Stimulated activated naive CD8-positive, alpha-beta T cell treated with anti-CD3 and anti-CD28 coated beads, Interleukin-15, Interleukin-2, amounts not matched to agents 100 ng/mL and 50 ng/mL, for 24 hours (primary cell): ENCODE measurements around the gene FAXDC2.

Source experiments
- H3K27ac Mint-ChIP-seq: one replicate; pipeline ENCODE4 v1.8.0; 2021; ENCODE audit warnings: mild to moderate bottlenecking, mixed read lengths
- H3K27me3 Mint-ChIP-seq: one replicate; pipeline ENCODE4 v1.8.0; 2021; ENCODE audit warnings: mixed read lengths
- H3K36me3 Mint-ChIP-seq: one replicate; pipeline ENCODE4 v1.8.0; 2021; ENCODE audit warnings: low read depth, mixed read lengths
- H3K4me1 Mint-ChIP-seq: one replicate; pipeline ENCODE4 v1.8.0; 2021; ENCODE audit warnings: low read depth, mixed read lengths
- H3K4me3 Mint-ChIP-seq: one replicate; pipeline ENCODE4 v1.8.0; 2021; ENCODE audit warnings: mild to moderate bottlenecking, mixed read lengths
- H3K9me3 Mint-ChIP-seq: one replicate; pipeline ENCODE4 v1.8.0; 2021; ENCODE audit warnings: mixed read lengths

FAXDC2 gene

GRCh38 chr5:154782812-154783592 lies 67.4 kb downstream of the FAXDC2 start:
- Mint-ChIP-seq H3K27me3 (no peaks in the 10 kb centered on the region), H3K4me3 (no peak overlapping the region), H3K9me3 (no peaks in the 10 kb centered on the region), H3K36me3 (peaks cover 29% of the 10 kb centered on the region), H3K4me1 (peaks cover 94% of the 10 kb centered on the region), H3K27ac (peak overlapping the region; percentile 48)

- no peak overlapping the region for H3K4me3 Mint-ChIP-seq
- no peaks in the 10 kb centered on the region for H3K27me3 Mint-ChIP-seq
- peaks cover 25% of the 10 kb centered on the region for H3K36me3 Mint-ChIP-seq
- H3K9me3 Mint-ChIP-seq: no peaks in the 10 kb centered on the region
- peaks cover 88% of the 10 kb centered on the region for H3K4me1 Mint-ChIP-seq
- H3K27ac Mint-ChIP-seq: no peak overlapping the region
These were observed 68.1 kb downstream of the FAXDC2 start for GRCh38 chr5:154782326-154782725.

DNA sequence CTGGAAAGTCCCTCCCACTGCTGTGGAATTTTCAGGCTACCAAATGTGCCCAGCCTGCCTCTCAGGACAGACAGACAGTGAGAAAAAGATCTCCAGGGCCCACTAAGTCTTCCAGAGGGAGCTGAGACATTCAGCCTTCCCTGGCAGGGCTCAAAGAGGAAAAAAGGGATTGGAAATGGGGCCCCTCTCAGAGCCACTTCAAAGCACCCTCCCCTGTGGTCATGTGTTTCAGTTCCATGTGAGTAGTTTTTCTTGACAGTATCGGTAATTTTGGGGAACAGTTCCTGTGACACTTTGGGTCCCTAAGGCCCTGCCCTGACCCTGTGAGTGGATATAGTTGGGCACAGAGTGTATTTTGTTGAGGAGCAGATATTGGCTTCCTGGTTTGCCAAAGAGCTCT lies 70.3 kb downstream of the FAXDC2 start:
- peak overlapping the region; percentile 76 for H3K27ac Mint-ChIP-seq
- H3K27me3 Mint-ChIP-seq: no peaks in the 10 kb centered on the region
- H3K4me1 Mint-ChIP-seq: peaks cover 81% of the 10 kb centered on the region
- peaks cover 23% of the 10 kb centered on the region for H3K36me3 Mint-ChIP-seq
- H3K9me3 Mint-ChIP-seq: no peaks in the 10 kb centered on the region
- no peak overlapping the region for H3K4me3 Mint-ChIP-seq

GRCh38 chr5:154779105-154779504 lies 71.3 kb downstream of the FAXDC2 start:
- H3K4me1 Mint-ChIP-seq: peaks cover 78% of the 10 kb centered on the region
- H3K4me3 Mint-ChIP-seq: no peak overlapping the region
- H3K9me3 Mint-ChIP-seq: no peaks in the 10 kb centered on the region
- H3K36me3 Mint-ChIP-seq: peaks cover 20% of the 10 kb centered on the region
- H3K27me3 Mint-ChIP-seq: no peaks in the 10 kb centered on the region
- H3K27ac Mint-ChIP-seq: peak overlapping the region; percentile 21

DNA sequence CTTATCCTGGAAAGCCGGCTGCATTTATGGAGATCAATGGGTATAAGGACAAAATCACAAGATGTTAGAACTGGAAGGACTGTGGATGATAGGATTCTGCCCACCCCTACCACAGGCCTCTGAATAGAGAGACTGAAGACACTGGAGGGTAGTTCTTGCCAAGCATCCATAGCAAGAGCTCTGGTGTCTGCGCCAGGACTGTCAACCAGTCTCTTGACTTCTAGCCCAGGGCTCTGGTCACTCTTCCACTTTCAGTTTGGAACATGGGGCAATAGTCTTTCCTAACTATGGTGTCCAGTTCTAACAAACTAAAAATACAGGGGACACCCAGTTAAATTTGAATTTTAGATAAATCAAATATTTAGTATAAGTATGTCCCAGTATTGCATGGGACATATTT lies 71.9 kb downstream of the FAXDC2 start:
- H3K4me3 Mint-ChIP-seq: no peak overlapping the region
- peaks cover 21% of the 10 kb centered on the region for H3K36me3 Mint-ChIP-seq
- peaks cover 74% of the 10 kb centered on the region for H3K4me1 Mint-ChIP-seq
- H3K9me3 Mint-ChIP-seq: no peaks in the 10 kb centered on the region
- no peaks in the 10 kb centered on the region for H3K27me3 Mint-ChIP-seq
- H3K27ac Mint-ChIP-seq: no peak overlapping the region

DNA sequence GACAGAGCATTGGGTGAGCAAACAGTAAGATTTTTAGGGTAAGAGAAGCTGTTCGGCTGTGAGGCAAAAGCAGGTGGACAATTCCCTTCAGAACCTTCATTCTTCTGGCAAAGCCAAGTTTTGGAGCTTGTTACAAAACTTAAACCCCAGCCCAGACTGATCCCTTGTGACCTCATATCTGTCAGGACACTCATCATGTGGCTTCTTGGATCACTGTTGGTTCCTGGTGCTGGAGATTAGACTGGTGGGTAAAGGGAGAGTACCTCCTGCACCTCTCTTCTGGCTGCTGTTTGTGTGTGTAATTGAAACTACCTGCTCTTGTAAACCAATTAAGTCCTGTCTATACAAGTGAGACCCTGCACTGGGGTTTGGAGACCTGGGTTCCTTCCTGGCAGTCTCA lies 74.2 kb downstream of the FAXDC2 start:
- H3K27me3 Mint-ChIP-seq: no peaks in the 10 kb centered on the region
- H3K36me3 Mint-ChIP-seq: peaks cover 20% of the 10 kb centered on the region
- no peak overlapping the region for H3K4me3 Mint-ChIP-seq
- H3K4me1 Mint-ChIP-seq: peaks cover 69% of the 10 kb centered on the region
- H3K9me3 Mint-ChIP-seq: no peaks in the 10 kb centered on the region
- H3K27ac Mint-ChIP-seq: no peak overlapping the region

GRCh38 chr5:154773326-154773725 lies 77.1 kb downstream of the FAXDC2 start:
- Mint-ChIP-seq H3K4me3 (no peak overlapping the region), H3K9me3 (no peaks in the 10 kb centered on the region), H3K27ac (peak overlapping the region; percentile 40), H3K36me3 (peaks cover 10% of the 10 kb centered on the region), H3K27me3 (no peaks in the 10 kb centered on the region), H3K4me1 (peaks cover 67% of the 10 kb centered on the region)

DNA sequence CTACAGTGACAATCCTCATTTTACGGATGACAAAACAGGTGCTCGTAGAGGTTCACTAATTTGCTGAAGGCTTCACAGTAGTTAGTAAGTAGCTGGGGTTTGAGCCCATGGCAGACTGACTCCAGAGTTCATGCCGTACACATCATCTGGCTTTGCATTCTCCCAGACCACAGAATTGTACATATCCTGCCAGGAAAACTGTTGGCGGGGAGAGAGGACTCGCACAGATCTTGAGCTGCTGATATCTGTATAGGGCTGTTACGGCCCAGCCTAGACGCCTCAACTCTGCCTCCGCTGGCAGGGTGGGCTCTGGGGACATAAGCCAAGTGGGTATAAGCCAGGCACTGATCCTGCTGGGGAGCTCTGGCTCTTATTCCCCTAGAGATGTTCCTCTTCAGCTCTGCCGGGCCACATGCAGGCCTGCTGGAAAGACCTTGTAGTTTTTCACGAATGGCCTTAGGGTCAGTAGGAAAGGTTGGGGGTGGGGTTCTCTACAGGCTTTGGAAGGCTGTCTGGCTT lies 79.0 kb downstream of the FAXDC2 start:
- H3K27ac Mint-ChIP-seq: no peak overlapping the region
- H3K9me3 Mint-ChIP-seq: no peaks in the 10 kb centered on the region
- no peak overlapping the region for H3K4me3 Mint-ChIP-seq
- H3K27me3 Mint-ChIP-seq: no peaks in the 10 kb centered on the region
- peaks cover 22% of the 10 kb centered on the region for H3K36me3 Mint-ChIP-seq
- H3K4me1 Mint-ChIP-seq: peaks cover 79% of the 10 kb centered on the region

DNA sequence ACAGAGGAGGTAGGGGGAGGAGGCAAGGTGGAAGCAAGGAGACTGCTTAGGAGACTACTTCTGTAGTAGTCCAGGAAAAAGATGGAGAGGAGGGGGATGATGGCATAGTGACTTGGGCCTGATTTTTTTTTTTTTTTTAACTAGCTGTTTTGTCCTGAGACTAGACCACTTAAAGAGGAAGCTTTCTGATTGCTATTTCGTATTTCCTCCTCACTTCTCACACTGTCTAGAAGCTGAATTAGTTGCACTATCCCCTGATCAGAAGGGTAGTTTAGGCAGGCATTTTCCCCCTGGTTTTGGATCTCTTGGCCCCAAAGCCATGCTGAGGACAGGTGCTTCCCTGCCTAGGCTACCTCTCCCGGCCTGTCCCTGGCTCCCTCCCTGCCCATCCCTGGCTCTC lies 80.3 kb downstream of the FAXDC2 start:
- Mint-ChIP-seq H3K9me3 (no peaks in the 10 kb centered on the region), H3K27ac (peak overlapping the region; percentile 39), H3K4me1 (peaks cover 84% of the 10 kb centered on the region), H3K4me3 (no peak overlapping the region), H3K27me3 (no peaks in the 10 kb centered on the region), H3K36me3 (peaks cover 30% of the 10 kb centered on the region)
